GM21529 (cell line): ENCODE results near the gene CCDC50.

Source experiments
- ATAC-seq: cut with Tn5 transposase; IDR thresholded peaks from one replicate; pipeline ENCODE4 v1.9.1; 2021; ENCODE audit not compliant: unreplicated experiment

CCDC50 gene

DNA sequence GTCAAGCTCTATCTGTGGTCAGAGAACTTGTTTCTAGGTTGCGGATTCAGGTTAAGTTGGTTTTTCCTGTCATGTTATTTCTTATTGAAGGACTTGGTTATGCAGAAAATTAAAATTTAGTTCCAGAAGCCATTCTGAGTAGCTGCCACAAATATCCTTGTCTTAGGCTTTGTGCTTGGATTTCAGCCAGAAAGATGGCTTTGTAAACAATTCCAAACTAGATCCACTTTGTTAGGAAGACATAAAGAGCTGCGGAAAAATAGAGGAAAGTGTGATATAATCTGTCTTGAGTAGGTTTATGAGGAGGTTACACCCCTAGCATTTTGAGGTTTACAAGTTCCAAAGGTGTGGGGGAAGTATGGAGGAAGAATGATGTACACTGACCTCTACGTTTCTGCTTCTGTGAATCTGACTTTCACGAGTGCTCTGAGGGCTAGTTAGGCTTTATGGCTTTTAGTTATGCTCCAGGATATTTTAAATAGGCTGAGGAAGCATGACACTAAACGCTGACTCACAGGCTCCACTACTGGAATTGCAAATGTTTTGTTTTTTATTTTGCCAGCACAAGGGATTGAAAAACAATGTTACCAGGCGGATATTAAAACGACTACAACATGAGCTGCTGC lies 47.4 kb downstream of the CCDC50 start:
- no peak for ATAC-seq

DNA sequence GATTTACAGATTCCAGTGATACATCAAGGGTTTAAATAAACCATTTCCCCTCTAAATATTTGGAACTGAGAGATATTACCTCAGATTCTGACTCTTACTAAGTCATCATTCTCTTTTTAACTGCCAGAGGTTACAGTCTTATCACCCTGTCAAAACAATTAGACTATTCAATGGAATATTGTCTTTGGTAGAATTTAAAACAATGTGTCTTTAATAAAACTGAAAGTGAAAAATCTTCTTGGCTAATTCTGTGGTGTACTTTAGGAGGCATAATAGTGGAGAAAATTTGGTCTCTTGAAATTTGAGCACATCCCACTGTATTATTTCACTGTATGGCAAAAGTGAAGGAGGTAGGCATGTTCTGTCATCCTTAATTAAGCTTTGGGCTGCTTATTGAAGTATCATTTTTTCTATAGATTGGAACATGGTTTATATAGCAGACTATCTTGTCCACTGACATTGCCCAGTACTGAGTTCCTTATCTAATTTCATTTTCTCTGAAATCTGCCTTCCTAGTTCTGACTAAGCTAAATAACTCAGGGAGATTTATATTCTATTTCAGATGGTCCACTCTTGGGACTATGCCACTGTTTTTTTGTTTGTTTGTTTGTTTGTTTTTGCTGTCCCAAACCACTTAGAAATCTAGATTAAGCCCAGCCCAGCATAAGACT lies 49.1 kb downstream of the CCDC50 start:
- peak; percentile 48 for ATAC-seq

DNA sequence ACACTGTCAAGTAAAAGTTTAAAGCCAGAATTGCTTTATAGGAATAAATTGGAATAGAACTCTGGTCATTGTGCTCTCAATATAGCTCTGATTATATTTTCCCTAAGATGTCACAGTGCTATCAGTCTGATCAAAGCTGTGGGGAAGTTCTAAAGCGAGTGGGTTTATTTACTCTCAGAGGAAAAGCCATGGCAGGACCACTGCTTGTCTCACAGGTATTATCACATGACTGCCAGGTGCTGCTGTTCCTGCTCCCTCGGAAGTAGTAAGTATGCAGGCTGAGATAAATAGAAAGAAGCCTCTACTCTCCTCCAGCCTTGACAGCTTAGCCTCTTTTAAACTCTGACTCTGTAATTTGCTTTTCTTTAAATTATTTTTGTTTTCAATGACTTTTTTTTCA lies 50.3 kb downstream of the CCDC50 start:
- no peak for ATAC-seq

DNA sequence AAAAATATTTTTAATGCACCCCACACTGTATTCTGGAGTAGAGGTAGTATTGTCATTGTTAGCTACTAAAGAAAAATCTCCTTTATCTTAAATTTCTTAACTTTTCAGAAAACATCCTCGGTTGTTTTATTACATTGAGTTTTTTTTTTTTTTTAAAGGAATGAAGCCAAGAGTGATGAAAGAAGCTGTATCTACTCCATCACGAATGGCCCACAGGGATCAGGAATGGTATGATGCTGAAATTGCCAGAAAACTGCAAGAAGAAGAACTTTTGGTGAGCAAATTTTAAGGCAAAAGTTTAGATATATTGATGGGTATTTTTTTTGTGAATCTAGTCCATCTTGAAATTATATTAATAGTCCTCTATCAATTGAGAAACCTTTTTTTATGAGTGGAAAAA lies 50.8 kb downstream of the CCDC50 start:
- ATAC-seq: no peak

DNA sequence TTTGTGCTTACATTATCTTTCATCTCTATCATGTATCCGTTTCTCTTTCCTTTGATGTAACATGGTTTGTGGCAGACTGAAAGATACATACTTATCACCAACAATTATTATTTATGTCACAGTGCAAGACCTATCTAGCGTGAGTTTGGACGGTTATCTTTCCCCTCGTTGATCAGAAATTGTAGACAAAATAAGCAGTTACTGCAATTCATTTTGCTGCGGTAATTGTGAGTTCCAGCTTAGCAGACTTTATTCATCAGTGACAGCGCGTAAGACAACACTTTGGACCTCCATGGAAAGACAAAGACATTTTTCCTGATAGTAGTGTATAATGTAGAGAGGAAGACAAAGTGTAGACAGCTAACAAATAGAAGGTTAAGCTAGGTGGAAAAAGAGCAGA lies 52.1 kb downstream of the CCDC50 start:
- no peak for ATAC-seq

DNA sequence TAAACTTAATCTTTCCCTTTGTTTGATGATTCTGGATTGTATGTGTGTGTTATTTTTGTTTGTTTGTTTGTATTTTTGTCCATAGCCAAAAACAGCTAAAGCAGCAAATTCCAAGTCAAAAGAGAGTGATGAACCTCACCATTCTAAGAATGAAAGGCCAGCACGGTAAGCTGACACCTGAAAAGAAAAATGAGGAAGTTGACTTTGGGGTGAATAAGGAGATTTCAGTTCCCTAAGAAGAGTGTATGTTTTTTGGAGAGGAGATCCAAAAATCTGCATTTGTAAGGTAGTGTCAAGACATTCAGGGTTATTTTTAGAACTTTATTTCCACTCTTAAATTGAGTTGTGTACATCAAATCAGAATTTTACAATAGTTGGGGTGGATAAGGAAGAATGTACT lies 53.5 kb downstream of the CCDC50 start:
- peak; percentile 46 for ATAC-seq

DNA sequence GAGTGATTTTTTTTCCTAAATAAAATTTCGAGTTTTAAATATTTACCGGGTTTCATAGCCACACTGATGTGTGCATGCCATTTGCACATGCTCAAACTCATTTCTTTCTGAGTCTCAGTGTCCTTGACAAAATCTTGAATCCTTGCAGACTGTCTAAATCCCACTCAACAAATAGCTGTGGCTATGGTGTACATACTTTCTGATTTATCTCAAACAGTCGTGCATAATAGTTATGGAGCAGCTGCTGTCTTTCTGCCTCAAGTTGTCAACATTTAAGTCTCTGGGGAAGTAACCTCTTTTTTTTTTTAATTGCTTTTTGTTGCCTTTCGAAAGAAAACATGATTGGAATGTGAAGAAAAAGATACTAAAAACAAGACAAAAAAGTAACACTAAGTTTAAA lies 53.9 kb downstream of the CCDC50 start:
- no peak for ATAC-seq

DNA sequence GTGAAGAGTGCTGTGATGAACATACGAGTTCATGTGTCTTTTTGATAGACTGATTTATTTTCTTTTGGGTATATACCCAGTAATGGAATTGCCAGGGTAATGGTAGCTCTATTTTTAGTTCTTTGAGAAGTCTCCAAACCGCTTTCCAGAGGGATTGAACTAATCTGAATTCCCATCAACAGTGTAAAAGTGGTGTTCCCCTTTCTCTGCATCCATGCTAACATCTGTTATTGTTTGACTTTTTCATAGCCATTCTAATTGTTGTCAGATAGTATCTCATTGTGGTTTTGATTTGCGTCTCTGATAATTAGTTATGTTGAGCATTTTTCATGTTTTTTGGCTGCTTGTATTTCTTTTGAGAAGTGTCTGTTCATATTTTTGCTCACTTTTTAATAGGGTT lies 55.9 kb downstream of the CCDC50 start:
- no peak for ATAC-seq

DNA sequence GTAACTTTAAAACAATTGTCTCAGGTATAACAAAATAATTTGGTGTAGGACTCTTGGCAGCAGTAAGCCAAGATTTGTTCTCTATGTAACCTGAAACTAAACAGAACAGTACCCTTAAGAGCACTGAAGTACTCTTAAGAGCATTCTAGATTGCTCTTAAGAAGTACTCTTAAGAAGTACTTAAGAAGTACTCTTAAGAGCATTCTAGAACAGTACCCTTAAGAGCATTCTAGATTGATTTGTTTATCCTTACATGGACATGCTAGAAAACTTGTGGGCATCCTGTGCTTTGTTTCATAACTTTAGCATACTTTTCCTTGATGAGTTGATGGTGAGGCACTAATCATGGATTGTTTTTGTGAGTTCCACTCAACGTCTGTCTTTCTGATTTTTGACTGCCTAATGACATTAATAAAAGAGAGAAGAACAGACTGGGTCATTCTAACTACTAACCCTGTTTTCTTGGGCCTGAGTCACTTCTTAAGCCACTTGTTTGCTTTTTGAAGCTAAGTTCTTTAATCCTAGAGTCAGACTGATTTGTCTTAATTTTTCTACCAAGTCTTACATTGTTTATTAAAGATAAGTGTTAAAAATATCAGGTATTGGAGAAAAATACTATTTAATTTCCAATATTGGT lies 58.4 kb downstream of the CCDC50 start:
- no peak for ATAC-seq

DNA sequence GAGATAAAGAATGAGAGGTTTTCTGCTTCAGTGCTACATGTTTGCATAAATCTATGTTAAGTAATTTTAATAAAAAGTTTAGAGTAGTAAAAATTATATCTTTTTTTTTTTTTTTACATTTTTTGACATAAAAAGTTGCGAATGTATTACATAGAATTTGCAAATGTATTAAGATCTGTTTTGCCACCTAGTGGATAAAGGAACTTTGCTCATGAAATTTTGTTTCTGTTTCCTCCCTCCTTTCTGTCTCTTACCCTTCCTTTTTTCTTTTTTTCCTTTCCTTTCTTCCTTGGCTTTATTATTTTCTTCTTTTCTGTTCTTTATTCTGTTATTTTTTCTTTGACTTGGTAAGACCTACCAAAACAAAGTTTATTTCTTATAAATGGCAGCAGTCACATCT lies 59.6 kb downstream of the CCDC50 start:
- no peak for ATAC-seq

DNA sequence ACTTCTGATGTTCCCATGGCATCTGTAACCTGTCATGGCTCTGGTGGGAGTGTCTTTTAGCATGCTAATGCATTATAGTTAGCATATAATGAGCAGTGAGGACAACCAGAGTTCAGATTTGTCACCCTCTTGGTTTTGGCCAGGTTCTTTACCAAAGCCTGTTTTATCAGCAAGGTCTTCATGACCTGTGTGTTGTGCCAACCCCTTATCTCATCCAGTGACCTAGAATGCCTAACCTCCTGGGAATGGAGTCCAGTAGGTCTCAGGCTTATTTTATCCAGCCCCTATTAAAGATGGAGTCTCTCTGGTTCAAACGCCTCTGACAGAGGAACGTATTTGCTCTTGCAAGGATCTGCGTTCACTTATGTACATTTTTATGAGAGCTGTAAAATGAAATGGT lies 61.4 kb downstream of the CCDC50 start:
- ATAC-seq: no peak

DNA sequence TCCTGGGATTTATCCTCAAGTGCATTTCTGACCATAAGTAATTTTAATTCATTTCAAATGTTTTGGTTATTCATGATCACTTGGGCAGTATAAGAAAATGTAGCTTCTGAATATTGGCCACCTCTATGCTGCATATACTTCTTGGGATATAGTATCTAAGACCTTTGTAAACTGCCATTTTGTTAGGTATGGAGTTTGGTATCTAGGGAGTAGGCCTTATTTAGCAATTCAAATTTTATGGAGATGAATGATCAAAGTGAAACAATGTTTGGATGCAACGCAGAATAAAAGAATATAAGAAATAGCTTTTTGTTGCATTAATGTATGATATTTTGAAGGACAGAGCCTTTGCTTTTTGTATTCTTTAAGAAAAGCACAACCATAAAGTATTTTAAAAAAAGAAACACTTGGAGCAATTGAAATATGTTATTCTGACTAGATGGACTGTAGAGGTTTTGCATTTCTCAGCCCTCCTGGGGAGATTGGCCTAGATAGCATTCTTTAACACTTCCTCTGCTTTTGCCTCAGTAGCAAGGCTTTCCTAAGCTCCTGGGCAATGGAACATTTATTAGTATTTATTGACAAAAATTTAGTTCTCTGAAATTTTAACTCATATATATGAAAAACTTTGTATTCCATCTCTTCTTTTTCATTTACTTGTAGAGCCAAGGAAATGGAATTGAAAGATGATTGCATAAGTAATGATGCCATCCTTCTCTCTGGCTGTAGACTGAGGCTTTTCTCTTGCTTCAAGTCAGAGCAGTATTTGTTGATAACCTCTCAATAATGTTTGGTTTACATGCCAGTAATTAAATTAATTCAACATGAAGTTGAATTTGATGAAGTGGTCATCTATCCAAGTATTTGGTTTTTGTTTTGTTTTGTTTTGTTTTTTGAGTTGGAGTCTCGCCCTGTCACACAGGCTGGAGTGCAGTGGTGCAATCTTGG lies 62.9 kb downstream of the CCDC50 start:
- ATAC-seq: no peak

DNA sequence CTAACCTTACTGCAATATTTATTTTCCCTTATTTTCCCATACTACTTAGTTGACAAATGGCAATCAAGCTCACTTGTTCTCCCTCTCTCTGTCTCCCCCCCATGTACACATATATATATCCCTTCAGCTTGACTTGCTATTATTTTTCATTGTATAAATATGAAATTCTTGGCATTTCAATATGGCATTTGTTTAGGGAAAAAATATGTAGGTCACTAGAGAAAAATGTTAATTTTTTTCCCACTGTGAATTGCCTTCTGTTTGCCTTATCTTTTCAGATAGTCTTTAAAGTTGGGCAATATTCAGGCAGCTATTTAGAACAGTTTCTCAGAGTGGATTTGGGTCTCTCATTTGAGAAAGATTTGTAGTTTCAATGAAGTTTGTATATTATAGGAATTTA lies 64.0 kb downstream of the CCDC50 start:
- no peak for ATAC-seq

DNA sequence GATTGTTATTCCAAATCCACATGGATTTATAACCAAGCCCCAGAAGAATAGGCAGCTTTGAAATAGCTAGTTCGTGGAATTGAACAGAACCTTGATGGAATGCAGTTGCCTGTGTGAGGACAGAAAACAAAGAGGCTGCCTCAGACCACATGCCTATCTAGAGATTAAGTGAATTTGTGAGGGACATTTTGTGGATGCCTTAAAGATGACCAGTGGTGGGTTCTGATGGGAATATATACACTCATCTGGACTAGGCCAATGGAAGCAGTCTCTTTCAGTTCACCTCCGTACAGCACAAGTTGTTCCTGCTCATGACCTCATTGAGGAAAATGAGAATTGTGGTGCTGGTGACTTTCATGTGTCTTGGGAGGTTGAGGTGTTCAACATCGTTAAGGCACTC lies 68.6 kb downstream of the CCDC50 start:
- no peak for ATAC-seq

DNA sequence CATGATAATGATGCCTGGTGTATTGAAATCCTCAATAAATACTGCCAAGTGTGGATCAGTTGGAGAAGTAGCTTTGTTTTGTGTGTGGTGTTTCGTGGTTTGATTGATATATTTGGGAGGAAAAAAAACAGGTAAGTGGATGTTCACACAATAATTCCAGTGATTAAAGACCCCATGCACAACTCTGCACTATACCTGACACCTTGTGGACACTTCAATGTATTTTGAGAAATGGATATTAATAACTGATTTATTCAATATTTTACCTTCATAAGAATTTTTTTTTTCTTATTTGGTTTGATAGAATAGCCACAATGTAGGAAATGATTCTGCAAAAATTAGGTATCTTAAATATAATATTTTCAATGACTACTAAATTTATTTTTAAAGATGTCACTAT lies 69.4 kb downstream of the CCDC50 start:
- ATAC-seq: no peak

DNA sequence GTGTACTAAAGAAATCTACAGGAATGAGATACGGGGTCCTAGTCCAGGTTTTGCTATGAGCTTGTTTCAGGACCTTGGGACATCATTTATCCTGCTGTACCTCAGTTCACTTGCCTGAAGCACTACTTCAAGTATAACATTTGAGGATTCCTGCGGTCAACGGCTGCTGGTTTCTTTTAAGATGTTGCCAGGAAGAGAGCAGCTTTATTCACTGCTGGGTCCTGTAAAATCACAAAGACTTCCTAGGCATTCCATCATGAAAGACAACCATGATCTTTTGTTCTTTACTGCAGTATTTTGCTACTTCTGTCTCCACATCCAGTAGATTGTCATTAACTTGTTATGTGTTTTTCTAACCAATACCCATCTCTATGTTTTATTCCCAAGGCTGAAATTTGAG lies 70.7 kb downstream of the CCDC50 start:
- no peak for ATAC-seq

DNA sequence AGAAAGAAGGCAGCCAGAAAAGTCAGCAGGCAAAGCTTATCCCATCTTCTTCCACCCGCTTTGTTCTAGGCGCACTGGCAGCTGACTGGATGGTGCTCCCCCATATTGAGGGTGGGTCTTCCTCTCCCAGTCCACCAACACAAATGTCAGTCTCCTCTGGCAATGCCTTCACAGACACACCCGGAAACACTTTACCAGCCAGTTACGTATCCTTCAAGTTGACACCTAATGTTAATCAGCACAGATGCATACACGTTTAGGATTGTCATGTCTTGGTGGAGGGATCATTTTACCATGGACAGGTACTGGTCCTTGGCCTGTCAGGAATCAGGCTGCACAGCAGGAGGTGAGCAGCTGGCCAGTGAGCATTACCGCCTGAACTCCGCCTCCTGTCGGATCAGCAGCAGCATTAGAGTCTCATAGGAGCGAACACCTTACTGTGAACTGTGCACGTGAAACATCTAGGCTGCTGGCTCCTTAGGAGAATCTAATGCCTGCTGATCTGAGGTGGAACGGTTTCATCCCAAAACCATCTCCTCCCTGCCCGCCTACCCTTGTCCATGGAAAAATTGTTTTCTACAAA lies 72.7 kb downstream of the CCDC50 start:
- ATAC-seq: no peak

DNA sequence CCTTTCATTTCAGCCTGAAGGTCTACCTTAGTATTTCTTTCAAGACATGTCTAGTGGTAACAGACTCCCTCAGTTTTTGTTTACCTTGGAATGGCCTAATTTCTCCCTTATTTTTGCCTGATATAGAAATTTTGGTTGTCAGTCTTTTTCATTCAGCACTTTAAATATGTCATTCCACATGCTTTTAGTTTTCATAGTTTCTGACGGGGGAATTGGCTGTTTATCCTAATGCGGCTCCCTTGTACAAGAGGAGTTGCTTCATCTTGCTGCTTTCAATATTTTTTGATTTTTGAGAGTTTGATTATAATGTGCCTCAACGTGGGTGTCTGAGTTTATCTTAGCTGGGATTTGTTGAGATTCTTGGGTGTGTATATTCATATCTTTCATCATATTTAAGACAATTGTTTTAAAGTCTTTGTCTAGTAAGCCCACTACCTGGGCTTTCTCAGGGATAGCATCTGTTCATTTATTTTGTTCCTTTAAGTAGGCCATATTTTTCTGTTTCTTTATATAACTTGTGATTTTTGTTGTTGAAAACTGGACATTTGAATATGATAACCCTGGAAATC lies 80.7 kb downstream of the CCDC50 start:
- ATAC-seq: no peak

DNA sequence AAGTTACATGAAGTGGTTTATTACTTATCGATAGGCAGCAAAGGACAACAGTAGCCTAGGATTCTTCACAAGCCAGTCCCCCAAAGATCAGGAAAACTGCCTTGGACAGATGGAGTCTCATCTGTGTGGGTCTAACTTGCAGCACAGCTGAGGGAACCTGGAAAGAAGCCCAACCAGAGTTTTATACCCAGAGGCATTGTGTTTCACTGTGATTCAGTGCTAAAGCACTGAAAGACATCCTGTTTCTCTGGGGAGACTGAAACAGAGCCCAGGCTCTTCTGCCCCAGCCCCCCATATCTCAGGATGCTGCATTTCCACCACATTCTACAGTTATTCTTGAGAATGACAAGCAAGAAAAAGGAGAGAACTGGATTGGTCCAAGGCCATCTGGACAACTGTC lies 83.6 kb downstream of the CCDC50 start:
- no peak for ATAC-seq

DNA sequence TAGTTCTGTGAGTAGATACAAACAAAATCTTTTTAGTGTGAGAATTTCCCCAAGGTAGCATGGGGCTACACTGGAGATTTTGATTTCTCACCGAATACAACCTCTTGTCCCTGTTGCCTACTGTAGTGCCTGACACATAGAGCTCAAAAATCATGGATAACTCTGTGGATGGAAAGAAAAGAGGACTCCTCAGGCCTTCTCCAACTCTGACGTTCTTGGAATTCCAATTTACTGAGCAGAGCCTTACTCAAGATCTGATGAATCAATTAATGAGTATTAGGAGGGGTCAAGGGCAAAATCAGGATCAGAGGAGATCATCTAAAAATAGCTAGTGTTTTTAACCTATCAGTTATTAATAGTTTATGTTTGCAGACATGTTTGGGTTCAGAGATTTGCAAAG lies 85.1 kb downstream of the CCDC50 start:
- ATAC-seq: no peak

DNA sequence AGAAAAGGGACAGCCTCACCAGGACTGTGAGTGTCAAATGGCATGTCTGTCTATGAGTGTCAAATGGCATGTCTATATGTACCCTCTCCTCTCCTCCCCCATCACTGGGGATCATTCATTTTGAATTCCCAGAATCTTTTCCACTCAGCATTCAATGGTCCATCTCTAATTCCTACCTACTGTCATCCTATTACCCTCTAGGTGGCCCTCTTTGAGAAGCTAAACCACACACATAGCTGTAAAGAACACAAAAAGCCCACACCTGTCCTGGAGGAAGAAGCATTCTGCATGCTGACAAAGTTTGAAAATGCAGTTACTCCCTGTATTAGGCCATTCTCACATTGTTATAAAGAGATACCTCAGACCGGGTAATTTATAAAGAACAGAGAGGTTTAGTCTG lies 85.5 kb downstream of the CCDC50 start:
- no peak for ATAC-seq
